T-helper 17 cell (primary cell): ENCODE measurements around the gene MYL11. TPM values are rescaled to one million over a fixed set of nuclear protein-coding genes. Genes with fewer than 3 reads are reported as not detected.

Experiments used
- ATAC-seq: fragments of 150-1000 bp; cut with Tn5 transposase; 2 replicates; pipeline ENCODE4 v1.10.0; 2021; ENCODE audit warnings: mild to moderate bottlenecking, moderate library complexity
- DNase-seq, 3 donors: peaks; one replicate each; pipeline versions ENCODE4 v3.0.0 to v3.0.0-alpha.2; 2020 to 2021
- H3K9me3 ChIP-seq: one replicate; pipeline ENCODE4 v1.7.0; 2013; ENCODE audit warnings: low read length, mild to moderate bottlenecking; ENCODE audit not compliant: control insufficient read depth, poor library complexity, severe bottlenecking
- H3K27ac Mint-ChIP-seq: one replicate; pipeline ENCODE4 v1.8.0; 2022; ENCODE audit warnings: mild to moderate bottlenecking, moderate library complexity, mixed read lengths
- H3K27me3 Mint-ChIP-seq: one replicate; pipeline ENCODE4 v1.8.0; 2022; ENCODE audit warnings: mixed read lengths
- H3K36me3 Mint-ChIP-seq: one replicate; pipeline ENCODE4 v1.8.0; 2022; ENCODE audit warnings: low read depth, mixed read lengths
- H3K4me1 Mint-ChIP-seq: one replicate; pipeline ENCODE4 v1.8.0; 2022; ENCODE audit warnings: mild to moderate bottlenecking, mixed read lengths
- H3K4me3 Mint-ChIP-seq: one replicate; pipeline ENCODE4 v1.8.0; 2022; ENCODE audit warnings: mild to moderate bottlenecking, moderate library complexity, mixed read lengths
- total RNA-seq, 4 donors: library from RNA in 2 of 4; stranded (reverse) in 2 of 4; gene quantifications; one replicate each; pipeline ENCODE4 v1.2.3 and lab custom pipeline; 2022 to 2026

Gene MYL11
- total RNA-seq, 2 donors from 2014 or later, result 1.8 TPM; not detected in 1

DNA sequence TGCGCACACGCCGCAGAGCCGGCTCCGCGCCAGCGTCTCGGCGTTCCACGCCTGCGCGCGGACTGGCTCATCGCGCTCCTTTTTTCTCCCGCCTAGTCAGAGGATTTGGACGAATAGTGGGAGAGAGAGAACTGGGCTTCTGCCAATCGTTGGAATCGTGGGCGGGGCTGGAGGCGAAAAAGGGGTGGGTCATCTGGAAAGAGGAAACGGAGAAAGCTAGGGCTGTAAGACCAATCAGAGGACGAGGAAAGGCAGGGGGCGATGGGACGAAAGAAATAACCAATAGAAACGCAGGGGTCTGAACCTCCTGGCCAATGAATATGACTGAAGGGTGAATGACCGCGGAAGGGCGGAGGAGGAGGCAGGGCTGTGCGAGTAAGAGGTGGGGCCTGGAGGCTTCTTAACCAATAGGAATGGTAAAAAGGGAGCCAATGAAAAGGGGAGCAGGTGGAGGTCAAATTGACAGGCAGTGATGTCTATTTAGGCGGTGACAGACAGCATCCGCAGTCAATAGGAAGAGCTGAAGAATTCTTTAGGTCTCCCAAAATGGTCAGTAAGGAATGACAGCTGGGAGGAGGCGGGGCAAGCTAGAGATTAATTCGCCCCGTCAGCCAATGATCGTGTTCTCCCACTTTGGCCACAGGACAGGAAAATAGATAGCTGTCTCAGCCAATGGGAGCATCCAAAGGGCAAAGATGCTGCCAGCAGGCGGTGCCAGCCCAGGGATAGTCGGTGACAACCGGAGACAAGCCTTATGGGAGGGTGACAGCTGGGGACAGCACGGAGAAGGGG is 4.0 kb upstream of the MYL11 start, which contains the start of gene TBC1D10B:
Gene TBC1D10B (minus strand): TSS at position 39 of the 792 bp plus-strand sequence. CDS start 311 bp downstream, outside the sequence.
- peaks cover 53% of the 10 kb centered on the region for H3K4me1 Mint-ChIP-seq
- peak within 1 kb of the TSS; percentile 95 for H3K27ac Mint-ChIP-seq
- peak within 1 kb of the TSS; percentile 94 for H3K4me3 Mint-ChIP-seq
- ATAC-seq (peak; percentile 87), DNase-seq (peak; percentile 90 to 98 (median 96))
- H3K27me3 Mint-ChIP-seq, result no peaks in the 10 kb centered on the region
- H3K9me3 ChIP-seq, result no peaks in the 10 kb centered on the region
- no peaks in the 10 kb centered on the region for H3K36me3 Mint-ChIP-seq

DNA sequence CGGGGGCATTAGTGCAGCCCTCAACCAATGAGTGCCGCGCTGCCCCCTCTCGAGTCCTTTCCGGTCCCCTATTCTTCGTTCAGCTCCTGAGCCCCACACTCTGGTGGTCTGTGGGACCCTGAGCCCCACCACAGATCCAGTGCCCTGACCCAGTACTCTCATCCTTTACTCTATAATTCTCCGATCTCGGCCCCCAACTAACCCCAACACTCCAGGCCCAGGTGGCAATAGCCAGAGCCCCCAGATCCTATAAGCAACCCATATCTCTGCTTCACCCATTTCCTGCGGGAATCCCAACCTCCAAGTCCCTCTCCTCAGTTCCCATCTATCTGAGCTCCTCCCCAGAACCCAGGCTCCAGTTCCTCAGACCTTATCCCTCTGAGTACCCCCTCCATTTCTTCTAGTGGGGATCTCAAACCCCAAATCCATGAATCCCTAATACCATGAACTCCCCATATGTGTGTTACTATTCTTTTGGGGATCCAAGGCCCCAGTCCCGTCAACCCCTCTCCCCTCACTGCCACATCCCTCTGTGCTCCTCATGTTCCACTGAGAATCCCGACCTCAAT is 3.3 kb upstream of the MYL11 start:
- Mint-ChIP-seq H3K27me3 (no peaks in the 10 kb centered on the region), H3K27ac (peak overlapping the region; percentile 95), H3K4me3 (peak overlapping the region; percentile 90), H3K4me1 (peaks cover 53% of the 10 kb centered on the region), H3K36me3 (no peaks in the 10 kb centered on the region)
- ATAC-seq (no peak), DNase-seq (no peak)
- no peaks in the 10 kb centered on the region for H3K9me3 ChIP-seq

DNA sequence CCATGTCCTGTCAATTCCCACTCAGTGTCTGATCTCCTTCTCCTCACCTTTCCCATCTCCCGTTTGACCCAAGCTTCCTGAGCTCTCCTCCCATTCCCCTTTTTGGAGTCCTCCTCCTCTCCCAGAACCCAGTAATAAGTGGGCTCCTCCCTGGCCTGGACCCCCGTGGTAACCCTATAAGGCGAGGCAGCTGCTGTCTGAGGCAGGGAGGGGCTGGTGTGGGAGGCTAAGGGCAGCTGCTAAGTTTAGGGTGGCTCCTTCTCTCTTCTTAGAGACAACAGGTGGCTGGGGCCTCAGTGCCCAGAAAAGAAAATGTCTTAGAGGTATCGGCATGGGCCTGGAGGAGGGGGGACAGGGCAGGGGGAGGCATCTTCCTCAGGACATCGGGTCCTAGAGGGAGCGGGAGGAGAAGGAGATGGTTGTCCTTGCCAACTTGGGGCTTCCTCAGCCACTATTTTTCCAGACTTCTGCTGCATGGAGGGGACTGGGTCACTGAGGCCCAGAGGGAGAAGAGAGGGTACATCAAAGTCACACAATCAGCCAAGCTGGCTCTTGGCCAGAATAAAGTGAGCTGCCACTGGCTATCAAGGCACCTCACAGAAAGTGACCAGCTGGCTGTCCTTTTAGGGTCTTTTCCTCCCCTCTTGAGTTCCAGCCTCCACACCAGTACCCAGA is 2.4 kb upstream of the MYL11 start:
- H3K9me3 ChIP-seq, result no peaks in the 10 kb centered on the region
- H3K4me3 Mint-ChIP-seq, result peak overlapping the region; percentile 90
- H3K4me1 Mint-ChIP-seq, result peaks cover 47% of the 10 kb centered on the region
- H3K36me3 Mint-ChIP-seq, result no peaks in the 10 kb centered on the region
- H3K27me3 Mint-ChIP-seq, result no peaks in the 10 kb centered on the region
- no peak for ATAC-seq
- peak overlapping the region; percentile 95 for H3K27ac Mint-ChIP-seq
- DNase-seq, result no peak

DNA sequence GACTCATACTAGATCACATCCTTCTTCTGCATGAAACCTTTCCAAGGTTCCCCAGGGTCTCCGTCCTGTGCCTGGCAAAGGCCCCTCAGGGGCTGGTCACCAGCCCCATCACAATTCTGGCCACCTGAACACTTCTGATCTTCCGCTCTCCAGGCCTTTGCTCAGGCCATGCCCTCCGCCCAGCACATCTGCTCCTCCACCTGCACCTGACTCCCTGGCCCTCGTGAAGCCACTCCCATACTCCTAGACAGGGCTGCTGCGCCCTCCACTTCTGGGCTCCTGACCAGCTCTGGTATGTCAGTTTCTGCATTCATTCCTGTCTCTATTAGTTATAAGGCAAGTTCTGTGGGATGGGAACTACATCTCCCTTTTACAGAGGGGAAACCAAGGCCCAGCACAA is 1.9 kb upstream of the MYL11 start:
- peak overlapping the region; percentile 57 for H3K27ac Mint-ChIP-seq
- H3K4me3 Mint-ChIP-seq, result peak overlapping the region; percentile 59
- H3K36me3 Mint-ChIP-seq, result no peaks in the 10 kb centered on the region
- peaks cover 45% of the 10 kb centered on the region for H3K4me1 Mint-ChIP-seq
- ATAC-seq (no peak), DNase-seq (no peak)
- no peaks in the 10 kb centered on the region for H3K27me3 Mint-ChIP-seq
- no peaks in the 10 kb centered on the region for H3K9me3 ChIP-seq

DNA sequence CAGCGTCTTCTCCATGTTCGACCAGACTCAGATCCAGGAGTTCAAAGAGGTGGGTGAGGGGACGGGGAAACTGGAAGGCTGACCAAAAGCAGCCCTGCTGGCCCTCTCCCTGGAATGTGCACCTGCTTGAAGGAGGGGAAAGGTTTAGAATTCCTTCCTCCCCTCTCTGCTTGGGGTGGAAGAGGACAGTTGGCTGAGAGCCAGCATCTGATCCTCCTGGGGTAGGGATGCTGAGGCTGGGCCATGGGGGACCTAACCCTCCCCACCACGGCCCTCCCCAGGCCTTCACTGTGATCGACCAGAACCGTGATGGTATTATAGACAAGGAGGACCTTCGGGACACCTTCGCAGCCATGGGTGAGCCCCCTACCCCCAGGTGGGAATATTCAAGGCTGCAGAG is 1.3 kb downstream of the MYL11 start:
- no peak overlapping the region for H3K4me3 Mint-ChIP-seq
- H3K27me3 Mint-ChIP-seq, result no peaks in the 10 kb centered on the region
- ATAC-seq (no peak), DNase-seq (no peak)
- peaks cover 2% of the 10 kb centered on the region for H3K36me3 Mint-ChIP-seq
- H3K9me3 ChIP-seq, result no peaks in the 10 kb centered on the region
- peaks cover 44% of the 10 kb centered on the region for H3K4me1 Mint-ChIP-seq
- peak overlapping the region; percentile 99 for H3K27ac Mint-ChIP-seq

DNA sequence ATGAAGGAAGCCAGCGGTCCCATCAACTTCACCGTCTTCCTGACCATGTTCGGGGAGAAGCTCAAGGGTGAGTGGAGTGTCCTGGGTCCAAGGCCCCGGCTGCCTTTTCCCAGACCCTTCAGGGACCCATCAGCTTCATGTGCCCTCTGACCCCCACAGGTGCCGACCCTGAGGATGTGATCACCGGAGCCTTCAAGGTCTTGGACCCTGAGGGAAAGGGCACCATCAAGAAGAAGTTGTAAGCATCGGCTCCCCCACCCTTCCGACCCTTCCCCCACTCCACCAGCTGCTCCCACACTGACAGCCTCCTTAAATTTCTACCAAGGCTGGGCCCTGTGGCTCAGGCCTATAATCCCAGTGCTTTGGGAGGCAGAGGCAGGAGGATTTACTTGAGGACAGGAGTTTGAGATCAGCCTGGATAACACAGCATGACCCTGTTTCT is 1.9 kb downstream of the MYL11 start:
- Mint-ChIP-seq H3K27ac (peak overlapping the region; percentile 99), H3K27me3 (no peaks in the 10 kb centered on the region), H3K36me3 (peaks cover 2% of the 10 kb centered on the region), H3K4me3 (no peak overlapping the region), H3K4me1 (peaks cover 42% of the 10 kb centered on the region)
- ATAC-seq (no peak), DNase-seq (no peak)
- H3K9me3 ChIP-seq, result no peaks in the 10 kb centered on the region

DNA sequence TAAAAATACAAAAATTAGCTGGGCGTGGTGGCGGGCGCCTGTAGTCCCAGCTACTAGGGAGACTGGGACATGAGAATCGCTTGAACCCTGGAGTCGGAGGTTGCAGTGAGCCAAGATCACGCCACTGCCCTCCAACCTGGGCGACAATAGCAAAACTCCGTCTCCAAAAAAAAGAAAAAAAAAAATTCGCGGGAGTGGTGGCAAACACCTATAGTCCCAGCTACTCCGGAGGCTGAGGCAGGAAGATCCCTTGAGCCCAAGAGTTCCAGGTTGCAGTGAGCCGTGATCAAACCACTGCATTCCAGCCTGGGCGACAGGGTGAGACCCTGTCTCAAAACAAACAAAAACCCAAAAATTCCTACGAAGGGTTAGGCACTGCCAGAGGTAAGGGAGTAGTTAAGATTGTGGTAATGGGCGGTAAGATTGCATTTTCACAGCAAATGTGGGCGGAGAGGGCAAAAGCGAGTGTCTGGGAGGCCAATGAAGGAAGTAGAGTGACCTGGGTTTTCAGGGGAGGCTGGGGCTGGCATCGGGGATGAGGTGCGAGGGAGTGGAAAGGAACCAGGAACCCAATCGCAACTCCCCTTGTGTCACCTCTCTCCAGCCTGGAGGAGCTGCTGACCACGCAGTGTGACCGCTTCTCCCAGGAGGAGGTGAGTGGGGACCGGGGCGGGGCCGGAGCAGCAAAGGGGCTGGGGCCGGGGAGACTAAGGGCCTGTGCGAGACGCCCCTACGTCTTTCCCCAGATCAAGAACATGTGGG is 2.6 kb downstream of the MYL11 start:
- Mint-ChIP-seq H3K4me1 (peaks cover 39% of the 10 kb centered on the region), H3K4me3 (peak overlapping the region; percentile 99), H3K27ac (peak overlapping the region; percentile 99), H3K27me3 (no peaks in the 10 kb centered on the region), H3K36me3 (peaks cover 2% of the 10 kb centered on the region)
- ATAC-seq (no peak), DNase-seq (peak in 1 of 3 donors; percentile 27)
- H3K9me3 ChIP-seq, result no peaks in the 10 kb centered on the region

DNA sequence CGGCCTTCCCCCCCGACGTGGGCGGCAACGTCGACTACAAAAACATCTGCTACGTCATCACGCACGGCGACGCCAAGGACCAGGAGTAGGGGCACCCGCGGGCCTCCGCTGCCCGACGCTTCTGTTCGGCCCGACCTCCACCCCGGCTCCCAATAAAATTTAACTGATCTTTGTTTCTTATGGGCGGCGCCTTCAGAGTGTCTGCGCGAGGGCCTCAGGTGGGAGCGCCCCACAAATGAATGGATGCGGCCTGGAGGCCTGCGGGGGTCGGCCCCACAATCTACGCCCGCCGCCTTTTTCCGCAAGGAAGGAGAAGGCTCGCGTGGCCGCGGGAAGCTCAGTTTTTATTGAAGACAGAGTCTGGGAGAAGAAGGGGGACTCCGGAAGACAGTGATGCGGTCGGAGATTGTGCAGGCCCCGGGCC is 3.2 kb downstream of the MYL11 start:
- peaks cover 2% of the 10 kb centered on the region for H3K36me3 Mint-ChIP-seq
- no peaks in the 10 kb centered on the region for H3K9me3 ChIP-seq
- H3K4me3 Mint-ChIP-seq, result peak overlapping the region; percentile 99
- ATAC-seq (peak; percentile 57), DNase-seq (peak; percentile 74 to 81 (median 78))
- H3K27ac Mint-ChIP-seq, result peak overlapping the region; percentile 99
- peaks cover 40% of the 10 kb centered on the region for H3K4me1 Mint-ChIP-seq
- H3K27me3 Mint-ChIP-seq, result no peaks in the 10 kb centered on the region

DNA sequence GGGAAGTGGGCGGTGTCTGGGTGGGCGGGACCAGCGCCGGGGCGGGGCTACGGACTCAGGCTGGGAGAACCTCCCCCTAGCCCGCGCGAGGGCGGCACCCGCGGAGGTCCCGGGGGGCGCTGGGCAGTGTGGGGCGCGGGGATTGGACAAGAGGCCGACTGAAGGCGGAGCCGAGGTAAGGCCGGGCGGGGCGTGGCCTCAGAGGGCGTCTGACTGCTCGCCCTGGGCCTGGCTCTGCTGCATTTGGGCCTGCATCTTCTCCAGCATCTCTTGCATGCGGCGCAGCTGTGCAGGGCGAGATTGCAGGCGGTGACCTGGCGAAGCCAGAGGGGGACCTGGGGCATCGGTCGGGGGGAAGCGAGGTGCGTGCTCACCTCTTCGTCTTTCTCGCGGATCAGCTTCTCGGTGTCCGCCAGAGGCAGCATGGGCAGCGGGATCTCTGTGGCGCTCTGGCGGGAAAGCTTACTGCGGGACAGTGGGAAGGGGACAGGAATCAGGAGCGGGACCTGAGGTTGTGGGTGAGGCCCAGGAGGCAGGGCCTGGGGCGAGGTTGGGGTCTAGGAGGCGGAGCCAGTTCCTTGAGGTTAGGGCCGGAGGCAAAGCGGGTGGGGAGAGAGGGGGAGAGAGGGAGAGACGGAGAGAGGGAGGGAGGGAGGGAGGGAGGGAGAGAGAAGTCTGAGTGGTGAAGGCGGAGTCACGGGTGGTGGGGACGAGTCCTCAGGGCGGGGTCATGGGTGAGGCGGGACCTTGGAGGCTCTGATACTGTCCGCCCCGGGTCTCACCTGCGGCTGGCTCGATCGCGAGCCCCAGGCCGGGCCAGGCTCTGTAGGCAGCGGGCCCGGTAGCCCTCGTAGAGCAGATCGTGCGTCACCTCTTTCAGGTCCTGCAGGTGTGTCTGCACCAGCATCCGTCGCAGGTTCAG is 3.9 kb downstream of the MYL11 start:
- H3K4me3 Mint-ChIP-seq, result peak overlapping the region; percentile 99
- peak; percentile 83 for ATAC-seq
- peaks cover 2% of the 10 kb centered on the region for H3K36me3 Mint-ChIP-seq
- H3K9me3 ChIP-seq, result no peaks in the 10 kb centered on the region
- H3K27me3 Mint-ChIP-seq, result no peaks in the 10 kb centered on the region
- peak overlapping the region; percentile 99 for H3K27ac Mint-ChIP-seq
- peaks cover 44% of the 10 kb centered on the region for H3K4me1 Mint-ChIP-seq
- peak; percentile 98 to 99 (median 99) for DNase-seq

DNA sequence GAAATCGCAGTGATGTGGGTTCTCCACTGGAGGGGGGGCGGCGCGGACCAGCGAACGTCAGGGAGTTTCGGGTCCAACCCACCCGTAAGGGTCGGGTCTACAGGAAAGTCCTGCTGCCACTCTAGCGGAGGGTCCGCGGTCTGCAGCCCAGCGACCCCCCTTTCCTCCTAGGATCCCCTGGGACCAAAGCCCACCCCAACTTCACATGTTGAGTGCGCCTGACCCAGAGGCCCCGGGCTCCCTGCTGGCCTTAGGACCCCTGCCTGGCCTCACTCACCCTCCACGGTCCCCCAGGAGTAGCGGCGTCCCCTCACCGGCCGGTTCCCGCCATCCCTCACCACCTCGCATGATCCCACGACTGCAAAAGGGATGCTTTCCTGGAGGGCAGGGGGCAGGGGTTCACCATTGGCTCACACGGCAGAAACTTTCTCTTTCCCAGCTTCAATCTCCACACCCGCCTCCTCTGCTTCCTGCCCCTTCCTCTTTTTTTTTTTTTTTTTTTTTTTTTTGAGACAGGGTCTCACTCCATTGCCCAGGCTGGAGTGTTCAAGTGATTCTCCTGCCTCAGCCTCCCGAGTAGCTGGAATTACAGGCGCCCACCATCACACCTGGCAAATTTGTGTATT is 4.7 kb downstream of the MYL11 start:
- Mint-ChIP-seq H3K36me3 (peaks cover 2% of the 10 kb centered on the region), H3K4me1 (peaks cover 47% of the 10 kb centered on the region), H3K27me3 (no peaks in the 10 kb centered on the region), H3K27ac (peak overlapping the region; percentile 99), H3K4me3 (peak overlapping the region; percentile 99)
- DNase-seq (no peak), ATAC-seq (no peak)
- H3K9me3 ChIP-seq, result no peaks in the 10 kb centered on the region

DNA sequence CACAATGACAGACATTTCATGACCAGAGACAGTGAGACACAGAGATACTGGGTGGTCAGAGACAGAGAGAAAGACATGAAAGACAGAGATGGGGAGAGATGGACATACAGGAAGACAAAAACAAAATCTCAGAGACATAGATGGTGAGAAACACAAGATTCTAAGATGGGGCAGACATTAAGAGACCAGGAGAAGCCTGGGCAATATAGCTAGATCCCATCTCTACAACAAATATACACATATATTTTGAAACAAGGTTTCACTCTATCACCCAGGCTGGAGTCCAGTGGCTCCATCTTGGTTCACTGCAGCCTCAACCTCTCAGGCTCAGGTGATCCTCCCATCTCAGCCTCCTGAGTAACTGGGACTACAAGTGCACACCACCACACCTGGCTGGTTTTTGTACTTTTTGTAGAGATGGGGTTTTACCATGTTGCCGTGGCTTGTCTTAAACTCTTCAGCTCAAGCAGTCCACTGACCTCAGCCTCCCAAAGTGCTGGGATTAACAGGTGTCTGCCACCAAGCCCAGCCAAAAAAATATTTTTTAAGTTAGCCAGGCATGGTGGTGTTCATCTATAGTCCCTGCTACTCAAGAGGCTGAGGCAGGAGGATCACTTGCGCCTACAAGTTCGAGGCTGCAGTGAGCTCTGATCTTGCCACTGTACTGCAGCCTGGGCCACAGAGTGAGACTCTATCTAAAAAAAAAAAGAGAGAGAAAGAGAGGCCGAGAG is 5.6 kb downstream of the MYL11 start:
- Mint-ChIP-seq H3K36me3 (peaks cover 2% of the 10 kb centered on the region), H3K4me3 (peak overlapping the region; percentile 99), H3K4me1 (peaks cover 47% of the 10 kb centered on the region), H3K27me3 (no peaks in the 10 kb centered on the region), H3K27ac (peak overlapping the region; percentile 99)
- H3K9me3 ChIP-seq, result no peaks in the 10 kb centered on the region
- ATAC-seq (no peak), DNase-seq (no peak)
